Measurements from ENCODE around the gene DEPDC5. TPM values are rescaled to one million over a fixed set of nuclear protein-coding genes. Genes with fewer than 3 reads are reported as not detected.

The DEPDC5 gene
- total RNA-seq, 1 donor from 2014 or later = 39.5 TPM

- H3K27ac Mint-ChIP-seq (ENCODE audit: unreplicated experiment) = no peak overlapping the region
- no peak for DNase-seq (ENCODE audit: low read depth, low spot score)
- no peak for TF ChIP-seq CTCF (conservative IDR thresholded peaks at IDR 0.05)
- peaks cover 10% of the 10 kb centered on the region for H3K36me3 Mint-ChIP-seq (ENCODE audit: low read depth)
- H3K4me1 Mint-ChIP-seq = no peaks in the 10 kb centered on the region
- no peaks in the 10 kb centered on the region for H3K27me3 Mint-ChIP-seq (ENCODE audit: low read depth)
- H3K9me3 Mint-ChIP-seq = no peaks in the 10 kb centered on the region
- no peak overlapping the region for H3K4me3 Mint-ChIP-seq
Observed at GRCh38 chr22:31836010-31836409, 82.2 kb downstream of the DEPDC5 start.

- H3K4me3 Mint-ChIP-seq = no peak overlapping the region
- H3K4me1 Mint-ChIP-seq = no peaks in the 10 kb centered on the region
- no peaks in the 10 kb centered on the region for H3K27me3 Mint-ChIP-seq (ENCODE audit: low read depth)
- no peak for TF ChIP-seq CTCF (conservative IDR thresholded peaks at IDR 0.05)
- H3K9me3 Mint-ChIP-seq = no peaks in the 10 kb centered on the region
- peaks cover 11% of the 10 kb centered on the region for H3K36me3 Mint-ChIP-seq (ENCODE audit: low read depth)
- no peak overlapping the region for H3K27ac Mint-ChIP-seq (ENCODE audit: unreplicated experiment)
- DNase-seq (ENCODE audit: low read depth, low spot score) = no peak
Observed at GRCh38 chr22:31838917-31839316, 85.1 kb downstream of the DEPDC5 start.

GRCh38 chr22:31839986-31840385 lies 86.2 kb downstream of the DEPDC5 start:
- Mint-ChIP-seq H3K36me3 (ENCODE audit: low read depth) (peaks cover 13% of the 10 kb centered on the region), H3K27me3 (ENCODE audit: low read depth) (no peaks in the 10 kb centered on the region), H3K9me3 (no peaks in the 10 kb centered on the region), H3K4me3 (no peak overlapping the region), H3K4me1 (no peaks in the 10 kb centered on the region), H3K27ac (ENCODE audit: unreplicated experiment) (no peak overlapping the region)
- no peak for TF ChIP-seq CTCF (conservative IDR thresholded peaks at IDR 0.05)
- DNase-seq (ENCODE audit: low read depth, low spot score) = no peak

- Mint-ChIP-seq H3K27me3 (ENCODE audit: low read depth) (no peaks in the 10 kb centered on the region), H3K9me3 (no peaks in the 10 kb centered on the region), H3K27ac (ENCODE audit: unreplicated experiment) (no peak overlapping the region), H3K4me3 (no peak overlapping the region), H3K36me3 (ENCODE audit: low read depth) (peaks cover 15% of the 10 kb centered on the region), H3K4me1 (no peaks in the 10 kb centered on the region)
- TF ChIP-seq CTCF (conservative IDR thresholded peaks at IDR 0.05) = no peak
- no peak for DNase-seq (ENCODE audit: low read depth, low spot score)
Observed at GRCh38 chr22:31840585-31840984, 86.8 kb downstream of the DEPDC5 start.

- Mint-ChIP-seq H3K4me3 (no peak overlapping the region), H3K27ac (ENCODE audit: unreplicated experiment) (no peak overlapping the region), H3K9me3 (no peaks in the 10 kb centered on the region), H3K4me1 (peaks cover 4% of the 10 kb centered on the region), H3K27me3 (ENCODE audit: low read depth) (no peaks in the 10 kb centered on the region), H3K36me3 (ENCODE audit: low read depth) (peaks cover 18% of the 10 kb centered on the region)
- TF ChIP-seq CTCF (conservative IDR thresholded peaks at IDR 0.05) = no peak
- DNase-seq (ENCODE audit: low read depth, low spot score) = no peak
Observed at GRCh38 chr22:31841078-31841827, 87.4 kb downstream of the DEPDC5 start.

All from neural crest cell (in vitro differentiated cells).